Measurements from ENCODE around the gene EGR2. TPM values are rescaled to one million over a fixed set of nuclear protein-coding genes. Genes with fewer than 3 reads are reported as not detected.
A peak's percentile ranks its signal among the peaks of the same experiment; 100 is the strongest.

The EGR2 gene
- total and polyA plus RNA-seq, 5 donors from 2014 or later = 0.13 to 7.5 (median 0.47) TPM

DNA sequence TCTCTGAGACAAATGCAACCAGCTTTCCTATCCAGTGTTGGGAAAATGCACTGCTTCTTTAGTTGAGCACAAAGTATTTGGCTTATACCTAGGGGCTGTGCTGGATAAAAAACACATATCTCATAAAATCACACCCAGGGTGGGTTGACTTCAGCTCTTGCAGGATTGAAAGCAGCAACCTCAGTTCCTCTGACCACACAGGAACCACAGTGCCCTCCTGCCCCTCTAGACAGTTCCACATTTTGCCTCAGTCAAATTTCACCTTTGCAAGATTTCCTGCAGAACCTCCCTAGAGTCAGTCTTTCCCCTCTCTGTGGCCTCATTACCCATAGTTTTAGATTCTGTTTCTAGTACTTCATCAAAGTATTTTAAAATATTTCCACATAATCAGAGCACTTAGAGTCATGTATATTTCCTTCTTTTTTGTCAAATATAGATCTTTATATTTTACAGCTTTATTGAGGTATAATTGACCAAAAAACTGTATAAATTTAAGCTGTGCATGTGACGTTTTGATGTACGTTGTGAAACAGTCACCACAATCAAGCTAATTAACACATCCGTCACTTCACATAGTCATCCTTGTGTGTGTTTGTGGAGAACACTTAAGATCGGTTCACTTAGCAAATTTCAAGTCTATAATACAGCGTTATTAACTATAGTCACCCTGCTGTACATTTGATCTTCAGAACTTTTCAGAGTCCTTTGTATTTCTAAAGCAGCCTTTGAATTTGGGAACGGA, 37.0 kb upstream of the EGR2 start:
- Histone ChIP-seq H3K4me3 (ENCODE audit: low read depth, low read length) (no peak overlapping the region), H3K9me3 (ENCODE audit: control insufficient read depth in 2 of 2, low read length in 2 of 2) (peaks cover 0 to 4% of the 10 kb centered on the region in 2 experiments), H3K27me3 (ENCODE audit: control insufficient read depth, insufficient read depth, low read length) (no peaks in the 10 kb centered on the region), H3K27ac (ENCODE audit: insufficient read depth, low read length, poor library complexity, severe bottlenecking) (no peak overlapping the region), H3K4me1 (ENCODE audit: control insufficient read depth, insufficient read depth, low read length, poor library complexity, severe bottlenecking) (no peaks in the 10 kb centered on the region), H3K36me3 (ENCODE audit: control insufficient read depth, insufficient read depth, low read length) (no peaks in the 10 kb centered on the region)
- ATAC-seq (ENCODE audit: low read depth in 2 of 2) (no peak), DNase-seq (no peak)
- Mint-ChIP-seq H3K9me3 (peaks cover 0 to 10% (median 6%) of the 10 kb centered on the region in 7 donors), H3K27me3 (peaks cover 26% of the 10 kb centered on the region), H3K27ac (peak overlapping the region in 1 of 3 donors; percentile 6), H3K36me3 (peaks cover 4% of the 10 kb centered on the region), H3K4me3 (no peak overlapping the region), H3K4me1 (peaks cover 0 to 11% (median 1%) of the 10 kb centered on the region in 4 donors)

DNA sequence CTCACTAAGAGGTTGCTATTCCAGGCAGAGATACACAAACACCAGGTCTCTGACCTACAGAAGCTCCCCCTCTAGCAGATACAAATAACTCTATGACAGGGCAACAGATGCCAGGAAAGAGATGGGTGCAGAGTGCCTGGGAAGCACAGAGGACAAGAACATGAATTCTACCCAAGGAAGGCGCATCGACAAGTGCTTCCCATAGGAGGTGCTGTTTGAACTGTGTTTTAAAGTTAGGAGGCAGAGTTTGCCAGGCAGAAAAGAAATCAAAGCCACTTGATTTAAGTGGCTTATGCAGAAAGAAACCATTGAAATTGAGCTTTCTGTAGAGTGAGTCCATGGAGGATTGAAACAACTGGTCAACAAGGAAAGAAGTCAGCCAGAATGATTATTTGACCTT, 35.3 kb upstream of the EGR2 start:
- no peak overlapping the region for H3K27ac ChIP-seq (ENCODE audit: insufficient read depth, low read length, poor library complexity, severe bottlenecking)
- H3K4me3 ChIP-seq (ENCODE audit: low read depth, low read length) = no peak overlapping the region
- no peaks in the 10 kb centered on the region for H3K36me3 ChIP-seq (ENCODE audit: control insufficient read depth, insufficient read depth, low read length)
- ATAC-seq (ENCODE audit: low read depth in 2 of 2) = no peak
- H3K27me3 ChIP-seq (ENCODE audit: control insufficient read depth, insufficient read depth, low read length) = peaks cover 3% of the 10 kb centered on the region
- Mint-ChIP-seq H3K9me3 (peaks cover 6 to 22% (median 8%) of the 10 kb centered on the region in 7 donors), H3K36me3 (peaks cover 4% of the 10 kb centered on the region), H3K27me3 (peaks cover 27% of the 10 kb centered on the region), H3K27ac (no peak overlapping the region), H3K4me3 (no peak overlapping the region), H3K4me1 (peaks cover 0 to 11% (median 1%) of the 10 kb centered on the region in 4 donors)
- peak in 1 of 3 donors; percentile 37 for DNase-seq
- H3K4me1 ChIP-seq (ENCODE audit: control insufficient read depth, insufficient read depth, low read length, poor library complexity, severe bottlenecking) = no peaks in the 10 kb centered on the region
- H3K9me3 ChIP-seq (ENCODE audit: control insufficient read depth in 2 of 2, low read length in 2 of 2) = peaks cover 11 to 16% of the 10 kb centered on the region in 2 experiments

DNA sequence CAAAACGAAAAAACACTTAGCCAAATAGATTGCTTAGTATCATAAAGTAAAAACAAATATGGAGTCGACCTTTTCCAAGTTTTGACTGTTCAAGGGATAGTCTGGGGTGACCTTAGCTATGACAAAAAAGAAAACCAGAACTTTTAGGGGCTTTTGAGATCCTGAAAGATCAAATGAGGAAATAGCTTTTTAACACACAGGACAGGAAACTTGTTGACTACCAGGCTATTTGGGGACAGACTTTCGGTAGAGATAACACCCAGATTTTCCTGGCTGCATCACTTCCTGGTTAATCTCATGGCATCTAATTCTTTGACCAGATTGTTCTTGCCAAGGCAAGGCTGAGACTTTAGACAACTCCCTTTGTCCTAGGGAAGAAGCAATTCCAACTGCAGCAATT, 34.5 kb upstream of the EGR2 start:
- H3K9me3 ChIP-seq (ENCODE audit: control insufficient read depth in 2 of 2, low read length in 2 of 2) = peaks cover 11 to 16% of the 10 kb centered on the region in 2 experiments
- Mint-ChIP-seq H3K36me3 (peaks cover 4% of the 10 kb centered on the region), H3K27ac (no peak overlapping the region), H3K27me3 (peaks cover 21% of the 10 kb centered on the region), H3K4me3 (no peak overlapping the region), H3K9me3 (peaks cover 6 to 22% (median 9%) of the 10 kb centered on the region in 7 donors), H3K4me1 (peaks cover 0 to 11% (median 1%) of the 10 kb centered on the region in 4 donors)
- H3K4me3 ChIP-seq (ENCODE audit: low read depth, low read length) = no peak overlapping the region
- no peak overlapping the region for H3K27ac ChIP-seq (ENCODE audit: insufficient read depth, low read length, poor library complexity, severe bottlenecking)
- no peak for DNase-seq
- no peaks in the 10 kb centered on the region for H3K36me3 ChIP-seq (ENCODE audit: control insufficient read depth, insufficient read depth, low read length)
- H3K4me1 ChIP-seq (ENCODE audit: control insufficient read depth, insufficient read depth, low read length, poor library complexity, severe bottlenecking) = no peaks in the 10 kb centered on the region
- ATAC-seq (ENCODE audit: low read depth in 2 of 2) = no peak
- H3K27me3 ChIP-seq (ENCODE audit: control insufficient read depth, insufficient read depth, low read length) = peaks cover 3% of the 10 kb centered on the region

DNA sequence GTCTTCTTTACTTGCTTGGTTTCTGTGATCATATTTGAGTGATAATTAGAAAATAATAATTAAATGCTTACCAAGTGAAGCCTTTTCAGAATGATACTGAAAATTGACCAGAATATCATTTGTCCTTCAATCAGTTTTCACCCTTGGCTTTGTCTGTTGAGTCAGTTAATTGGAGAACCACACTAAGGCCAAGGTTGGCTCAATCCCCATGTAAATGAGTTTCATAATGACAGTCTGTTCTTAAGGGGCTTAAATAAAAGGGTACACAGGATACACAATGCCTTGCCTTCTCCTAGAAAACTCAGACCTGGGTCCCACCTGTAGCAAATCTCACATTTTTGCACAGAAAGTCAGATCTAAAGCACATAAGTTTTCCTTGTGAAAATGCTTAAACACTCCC, 31.3 kb upstream of the EGR2 start:
- ATAC-seq (ENCODE audit: low read depth in 2 of 2) = no peak
- H3K9me3 ChIP-seq (ENCODE audit: control insufficient read depth in 2 of 2, low read length in 2 of 2) = peaks cover 11 to 16% of the 10 kb centered on the region in 2 experiments
- H3K27ac Mint-ChIP-seq = no peak overlapping the region
- H3K36me3 ChIP-seq (ENCODE audit: control insufficient read depth, insufficient read depth, low read length) = no peaks in the 10 kb centered on the region
- no peak overlapping the region for H3K4me3 ChIP-seq (ENCODE audit: low read depth, low read length)
- H3K27ac ChIP-seq (ENCODE audit: insufficient read depth, low read length, poor library complexity, severe bottlenecking) = no peak overlapping the region
- H3K4me1 Mint-ChIP-seq = peaks cover 0 to 2% (median under 1%) of the 10 kb centered on the region in 4 donors
- peaks cover 22% of the 10 kb centered on the region for H3K27me3 Mint-ChIP-seq
- H3K4me3 Mint-ChIP-seq = no peak overlapping the region
- peaks cover 4% of the 10 kb centered on the region for H3K36me3 Mint-ChIP-seq
- peaks cover 7% of the 10 kb centered on the region for H3K27me3 ChIP-seq (ENCODE audit: control insufficient read depth, insufficient read depth, low read length)
- H3K9me3 Mint-ChIP-seq = peaks cover 6 to 22% (median 14%) of the 10 kb centered on the region in 7 donors
- DNase-seq = no peak
- no peaks in the 10 kb centered on the region for H3K4me1 ChIP-seq (ENCODE audit: control insufficient read depth, insufficient read depth, low read length, poor library complexity, severe bottlenecking)

DNA sequence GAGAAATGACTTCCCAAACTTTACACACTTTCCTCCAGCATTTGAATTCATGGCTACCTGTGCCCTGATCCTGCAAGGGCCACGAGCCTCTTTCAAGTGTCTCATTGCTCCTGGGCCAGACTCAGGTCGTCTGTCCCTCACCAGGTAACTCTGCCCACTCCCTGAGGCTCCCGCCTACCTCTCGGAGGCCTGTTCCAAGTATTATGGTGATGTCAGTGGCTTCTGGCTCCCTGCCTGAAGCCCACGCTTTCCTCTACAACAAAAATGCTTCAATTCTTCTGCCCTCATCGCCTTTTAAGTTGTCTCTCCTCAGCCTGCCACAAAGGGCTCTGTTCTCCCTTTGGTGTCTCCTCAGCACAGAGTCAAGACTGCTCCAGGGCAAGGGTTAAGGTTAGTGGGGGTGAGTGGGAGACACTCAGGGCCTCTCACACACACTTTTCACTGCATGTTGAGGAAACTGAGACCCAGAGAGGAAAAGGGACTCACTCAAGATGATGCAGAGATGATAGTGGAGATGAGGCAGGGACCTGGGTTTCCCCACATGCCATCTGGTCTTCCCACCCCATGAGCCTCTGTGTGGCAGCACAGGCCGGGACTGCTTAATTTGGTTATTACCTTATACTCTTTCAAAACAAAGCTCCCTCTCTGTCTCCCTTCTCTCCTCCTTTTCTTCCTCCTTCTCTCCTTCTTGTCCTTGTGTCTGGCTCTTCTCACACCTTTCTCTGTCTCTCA, 28.3 kb upstream of the EGR2 start:
- Mint-ChIP-seq H3K36me3 (peaks cover 4% of the 10 kb centered on the region), H3K27ac (no peak overlapping the region), H3K9me3 (peaks cover 6 to 22% (median 14%) of the 10 kb centered on the region in 7 donors), H3K27me3 (peaks cover 35% of the 10 kb centered on the region), H3K4me1 (peaks cover 0 to 2% (median 0%) of the 10 kb centered on the region in 4 donors), H3K4me3 (no peak overlapping the region)
- peaks cover 7% of the 10 kb centered on the region for H3K27me3 ChIP-seq (ENCODE audit: control insufficient read depth, insufficient read depth, low read length)
- H3K4me3 ChIP-seq (ENCODE audit: low read depth, low read length) = no peak overlapping the region
- no peak overlapping the region for H3K27ac ChIP-seq (ENCODE audit: insufficient read depth, low read length, poor library complexity, severe bottlenecking)
- H3K9me3 ChIP-seq (ENCODE audit: control insufficient read depth in 2 of 2, low read length in 2 of 2) = peaks cover 11 to 16% of the 10 kb centered on the region in 2 experiments
- no peaks in the 10 kb centered on the region for H3K36me3 ChIP-seq (ENCODE audit: control insufficient read depth, insufficient read depth, low read length)
- DNase-seq (no peak), ATAC-seq (ENCODE audit: low read depth in 2 of 2) (no peak)
- no peaks in the 10 kb centered on the region for H3K4me1 ChIP-seq (ENCODE audit: control insufficient read depth, insufficient read depth, low read length, poor library complexity, severe bottlenecking)

DNA sequence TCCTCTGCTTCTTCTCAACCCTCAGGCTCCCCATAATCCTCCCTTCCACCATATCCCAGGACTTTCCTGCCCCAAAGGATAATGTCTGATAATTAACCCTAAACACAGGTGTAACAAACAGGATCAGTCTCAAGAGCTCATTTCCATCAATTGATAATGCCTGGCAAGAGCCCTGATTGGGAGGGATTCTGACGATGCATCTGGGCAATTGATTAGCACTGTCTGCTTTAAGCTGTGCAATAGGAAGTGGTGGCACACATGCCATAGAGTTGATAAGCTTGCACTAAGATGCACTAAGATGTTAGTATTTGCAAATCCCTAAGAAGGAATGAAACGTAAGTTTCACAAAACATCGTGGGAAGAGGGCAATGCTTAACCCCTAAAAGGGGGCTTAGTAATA, 27.4 kb upstream of the EGR2 start:
- ATAC-seq (ENCODE audit: low read depth in 2 of 2) = no peak

DNA sequence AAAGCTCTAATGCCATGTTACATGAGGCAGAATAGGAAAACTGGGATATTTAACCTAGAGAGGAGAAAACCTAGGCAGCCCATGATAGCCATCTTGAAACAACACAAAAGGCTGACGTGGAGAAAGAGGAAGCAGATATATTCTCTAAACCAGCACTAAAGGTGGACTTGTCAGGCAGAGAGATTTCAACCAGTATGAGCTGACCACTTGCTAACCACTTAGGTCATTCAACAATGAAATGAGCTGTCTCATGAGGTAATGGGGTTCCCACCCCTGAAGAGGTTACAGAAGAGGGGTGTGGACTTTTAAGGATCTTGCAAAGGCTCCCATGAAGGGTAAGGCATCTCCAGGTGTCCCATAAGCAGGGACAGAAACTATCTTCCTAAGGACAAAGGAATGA, 26.8 kb upstream of the EGR2 start:
- ATAC-seq (ENCODE audit: low read depth in 2 of 2) (no peak), DNase-seq (no peak)
- H3K4me3 ChIP-seq (ENCODE audit: low read depth, low read length) = no peak overlapping the region
- Mint-ChIP-seq H3K27ac (no peak overlapping the region), H3K4me1 (peaks cover 0 to 2% (median 0%) of the 10 kb centered on the region in 4 donors), H3K36me3 (no peaks in the 10 kb centered on the region), H3K9me3 (peaks cover 3 to 11% (median 7%) of the 10 kb centered on the region in 7 donors), H3K4me3 (no peak overlapping the region), H3K27me3 (peaks cover 38% of the 10 kb centered on the region)
- peaks cover 10 to 11% of the 10 kb centered on the region in 2 experiments for H3K9me3 ChIP-seq (ENCODE audit: control insufficient read depth in 2 of 2, low read length in 2 of 2)
- peaks cover 7% of the 10 kb centered on the region for H3K27me3 ChIP-seq (ENCODE audit: control insufficient read depth, insufficient read depth, low read length)
- H3K36me3 ChIP-seq (ENCODE audit: control insufficient read depth, insufficient read depth, low read length) = no peaks in the 10 kb centered on the region
- H3K27ac ChIP-seq (ENCODE audit: insufficient read depth, low read length, poor library complexity, severe bottlenecking) = no peak overlapping the region
- no peaks in the 10 kb centered on the region for H3K4me1 ChIP-seq (ENCODE audit: control insufficient read depth, insufficient read depth, low read length, poor library complexity, severe bottlenecking)

More for the DNA sequence above, 27.4 kb upstream of the EGR2 start:
- H3K4me1 ChIP-seq (ENCODE audit: control insufficient read depth, insufficient read depth, low read length, poor library complexity, severe bottlenecking) = no peaks in the 10 kb centered on the region
- Mint-ChIP-seq H3K4me1 (peaks cover 0 to 2% (median 0%) of the 10 kb centered on the region in 4 donors), H3K4me3 (no peak overlapping the region), H3K36me3 (peaks cover 3% of the 10 kb centered on the region), H3K9me3 (peaks cover 4 to 17% (median 12%) of the 10 kb centered on the region in 7 donors), H3K27me3 (peaks cover 38% of the 10 kb centered on the region), H3K27ac (no peak overlapping the region)
- H3K27me3 ChIP-seq (ENCODE audit: control insufficient read depth, insufficient read depth, low read length) = peaks cover 7% of the 10 kb centered on the region
- no peak for DNase-seq
- no peak overlapping the region for H3K4me3 ChIP-seq (ENCODE audit: low read depth, low read length)
- H3K36me3 ChIP-seq (ENCODE audit: control insufficient read depth, insufficient read depth, low read length) = no peaks in the 10 kb centered on the region
- H3K9me3 ChIP-seq (ENCODE audit: control insufficient read depth in 2 of 2, low read length in 2 of 2) = peaks cover 11 to 16% of the 10 kb centered on the region in 2 experiments
- H3K27ac ChIP-seq (ENCODE audit: insufficient read depth, low read length, poor library complexity, severe bottlenecking) = no peak overlapping the region

Measured in CD4-positive, CD25-positive, alpha-beta regulatory T cell (primary cell).